ENCODE results near the gene NPC1. TPM values are rescaled to one million over a fixed set of nuclear protein-coding genes. Genes with fewer than 3 reads are reported as not detected.
A peak's percentile ranks its signal among the peaks of the same experiment; 100 is the strongest.

The NPC1 gene
- total RNA-seq, 4 donors from 2014 or later, result 16.9 to 73.7 (median 43.6) TPM

- TF ChIP-seq POLR2A (IDR thresholded peaks at IDR 0.05), result no peak
- TF ChIP-seq, protein P1, sequence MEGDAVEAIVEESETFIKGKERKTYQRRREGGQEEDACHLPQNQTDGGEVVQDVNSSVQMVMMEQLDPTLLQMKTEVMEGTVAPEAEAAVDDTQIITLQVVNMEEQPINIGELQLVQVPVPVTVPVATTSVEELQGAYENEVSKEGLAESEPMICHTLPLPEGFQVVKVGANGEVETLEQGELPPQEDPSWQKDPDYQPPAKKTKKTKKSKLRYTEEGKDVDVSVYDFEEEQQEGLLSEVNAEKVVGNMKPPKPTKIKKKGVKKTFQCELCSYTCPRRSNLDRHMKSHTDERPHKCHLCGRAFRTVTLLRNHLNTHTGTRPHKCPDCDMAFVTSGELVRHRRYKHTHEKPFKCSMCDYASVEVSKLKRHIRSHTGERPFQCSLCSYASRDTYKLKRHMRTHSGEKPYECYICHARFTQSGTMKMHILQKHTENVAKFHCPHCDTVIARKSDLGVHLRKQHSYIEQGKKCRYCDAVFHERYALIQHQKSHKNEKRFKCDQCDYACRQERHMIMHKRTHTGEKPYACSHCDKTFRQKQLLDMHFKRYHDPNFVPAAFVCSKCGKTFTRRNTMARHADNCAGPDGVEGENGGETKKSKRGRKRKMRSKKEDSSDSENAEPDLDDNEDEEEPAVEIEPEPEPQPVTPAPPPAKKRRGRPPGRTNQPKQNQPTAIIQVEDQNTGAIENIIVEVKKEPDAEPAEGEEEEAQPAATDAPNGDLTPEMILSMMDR (IDR thresholded peaks at IDR 0.05), result no peak
- peaks cover 18 to 52% (median 18%) of the 10 kb centered on the region in 3 donors for H3K4me1 ChIP-seq
- H3K27me3 ChIP-seq, result no peaks in the 10 kb centered on the region
- peak overlapping the region; percentile 97 to 100 (median 99) for H3K27ac ChIP-seq
- no peak for DNase-seq
- intact Hi-C loops (cut with DNase I), result no loop called here
- WGBS, 2 donors, result 39 to 53% methylated on average over 7 of the region's 7 CpGs
- peak overlapping the region in 3 of 4 donors; percentile 87 to 92 (median 91) for H3K4me3 ChIP-seq
- H3K9me3 ChIP-seq, result no peaks in the 10 kb centered on the region
- no peaks in the 10 kb centered on the region for H3K36me3 ChIP-seq
Observed at GRCh38 chr18:23587220-23587642, 925 bp upstream of the NPC1 start.

- peak overlapping the region; percentile 97 to 100 (median 99) for H3K27ac ChIP-seq
- no peaks in the 10 kb centered on the region for H3K27me3 ChIP-seq
- H3K36me3 ChIP-seq, result no peaks in the 10 kb centered on the region
- peaks cover 24 to 63% (median 25%) of the 10 kb centered on the region in 3 donors for H3K4me1 ChIP-seq
- TF ChIP-seq, protein P1 (IDR thresholded peaks at IDR 0.05), result no peak
- TF ChIP-seq POLR2A (IDR thresholded peaks at IDR 0.05), result no peak
- DNase-seq, result no peak
- 0 to 1% methylated on average over 9 to 11 of the region's 14 CpGs for WGBS, 2 donors
- H3K9me3 ChIP-seq, result no peaks in the 10 kb centered on the region
- peak overlapping the region; percentile 87 to 92 (median 89) for H3K4me3 ChIP-seq
- intact Hi-C loops (cut with DNase I), result no loop called here
Observed at GRCh38 chr18:23585897-23586248, 433 bp downstream of the NPC1 start.

- DNase-seq, result no peak
- peaks cover 29 to 69% (median 32%) of the 10 kb centered on the region in 3 donors for H3K4me1 ChIP-seq
- peak in 1 of 4 donors; percentile 23 for TF ChIP-seq POLR2A (IDR thresholded peaks at IDR 0.05)
- TF ChIP-seq, protein P1 (IDR thresholded peaks at IDR 0.05), result no peak
- H3K9me3 ChIP-seq, result no peaks in the 10 kb centered on the region
- H3K4me3 ChIP-seq, result peak overlapping the region; percentile 87 to 92 (median 89)
- H3K27me3 ChIP-seq, result no peaks in the 10 kb centered on the region
- WGBS, 2 donors, result 28% methylated on average over 19 of the region's 19 CpGs
- no peaks in the 10 kb centered on the region for H3K36me3 ChIP-seq
- H3K27ac ChIP-seq, result peak overlapping the region; percentile 97 to 100 (median 99)
- intact Hi-C loops (cut with DNase I), result no loop called here
Observed at GRCh38 chr18:23585007-23585871, 1.1 kb downstream of the NPC1 start.

DNA sequence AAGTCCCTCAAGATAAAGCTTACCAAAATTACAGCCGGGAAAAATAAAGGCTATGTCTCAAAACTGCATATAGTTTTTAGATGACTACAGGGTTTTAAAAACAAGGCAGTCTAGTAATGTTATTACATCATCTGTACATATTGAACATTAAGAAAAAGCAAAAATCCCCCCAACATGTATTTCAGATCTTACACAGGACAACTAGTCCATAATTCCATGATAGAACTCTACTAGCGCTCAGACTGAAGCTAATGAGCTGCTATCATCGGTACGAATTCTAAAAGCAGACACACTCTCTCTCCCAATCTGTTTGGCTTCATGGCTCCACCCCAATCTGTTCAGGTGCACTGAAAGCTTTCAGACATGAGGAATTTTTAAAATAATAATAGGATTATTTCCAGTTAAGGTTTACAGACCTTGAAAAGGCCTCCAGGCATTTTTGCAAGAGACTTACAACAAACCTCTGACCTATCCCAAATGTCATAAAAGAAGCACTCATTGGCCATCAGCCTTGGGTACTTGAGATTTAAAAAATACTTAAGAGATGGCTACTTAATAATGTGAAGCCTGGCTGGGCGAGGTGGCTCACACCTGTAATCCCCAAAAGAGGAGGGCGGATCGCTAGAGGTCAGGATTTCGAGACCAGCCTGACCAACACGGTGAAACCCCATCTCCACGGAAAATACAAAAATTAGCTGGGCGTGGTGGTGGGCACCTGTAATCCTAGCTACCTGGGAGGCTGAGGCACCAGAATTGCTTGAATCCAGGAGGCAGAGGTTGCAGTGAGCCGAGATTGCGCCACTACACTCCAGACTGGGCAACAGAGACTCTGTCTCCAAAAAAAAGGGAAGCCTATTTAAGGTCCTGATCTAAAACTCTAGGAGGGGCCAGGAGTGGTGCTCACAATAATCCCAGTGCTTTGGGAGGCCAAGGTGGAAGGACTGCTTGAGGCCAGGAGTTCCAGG, 2.0 kb downstream of the NPC1 start:
- no peak for TF ChIP-seq POLR2A (IDR thresholded peaks at IDR 0.05)
- TF ChIP-seq, protein P1 (IDR thresholded peaks at IDR 0.05), result no peak
- intact Hi-C loops (cut with DNase I), result no loop called here
- DNase-seq, result no peak
- peaks cover 33 to 76% (median 38%) of the 10 kb centered on the region in 3 donors for H3K4me1 ChIP-seq
- peak overlapping the region; percentile 97 to 100 (median 99) for H3K27ac ChIP-seq
- H3K9me3 ChIP-seq, result no peaks in the 10 kb centered on the region
- no peaks in the 10 kb centered on the region for H3K36me3 ChIP-seq
- 80 to 87% methylated on average over 11 to 13 of the region's 13 CpGs for WGBS, 2 donors
- peak overlapping the region; percentile 87 to 92 (median 89) for H3K4me3 ChIP-seq
- H3K27me3 ChIP-seq, result no peaks in the 10 kb centered on the region

Data from esophagus squamous epithelium (tissue), 5 donors.